HEK293 (cell line): ENCODE data around the gene PRPF6.
A peak's percentile ranks its signal among the peaks of the same experiment; 100 is the strongest.

ENCODE experiments used
- CTCF ChIA-PET: fragments of 350-600 bp; formaldehyde crosslinking; extraction: SDS; loops from one replicate; lab custom pipeline; 2021; ENCODE audit warnings: antibody characterized with exemption; lab: Yijun Ruan, JAX
- POLR2A ChIA-PET: fragments of 300-600 bp; formaldehyde crosslinking; extraction: SDS; loops from one replicate; lab custom pipeline; 2020; ENCODE audit warnings: antibody characterized with exemption, inconsistent platforms; lab: Yijun Ruan, JAX
- H3K27ac ChIP-seq: fragments of 200-500 bp; sonication (Bioruptor generic); 2 replicates; pipeline ENCODE4 v1.5.1; 2014; ENCODE audit warnings: low read depth, low read length, control low read depth, inconsistent platforms; ENCODE audit errors: extremely low read depth
- H3K36me3 ChIP-seq, 2 experiments: fragments of 200-500 bp in 1 of 2; sonication (Bioruptor generic) in 1 of 2; 1 replicate in 1 of 2; 2 replicates in 1 of 2; pipeline ENCODE4 v1.5.1; 2014 to 2017; ENCODE audit warnings: inconsistent platforms in 2 of 2, low read length in 2 of 2; ENCODE audit not compliant: control insufficient read depth in 2 of 2, insufficient read depth in 1 of 2
- H3K4me1 ChIP-seq: fragments of 200-500 bp; sonication (Bioruptor generic); 2 replicates; pipeline ENCODE4 v1.5.1; 2014; ENCODE audit warnings: mild to moderate bottlenecking, low read length, inconsistent platforms; ENCODE audit not compliant: control insufficient read depth, insufficient read depth
- H3K4me3 ChIP-seq: 2 replicates; pipeline ENCODE4 v1.5.1; 2011; ENCODE audit warnings: low read depth, mild to moderate bottlenecking, control low read depth, low read length, moderate library complexity
- H3K9me3 ChIP-seq: fragments of 200-500 bp; sonication (Bioruptor generic); 2 replicates; pipeline ENCODE4 v1.5.1; 2014; ENCODE audit warnings: low read depth, low read length, inconsistent platforms; ENCODE audit not compliant: control insufficient read depth, insufficient read depth
- BCL11A ChIP-seq: fragments of 450-650 bp; formaldehyde crosslinking; IDR thresholded peaks from 2 replicates; pipeline ENCODE4 v1.5.1; 2016; ENCODE audit warnings: low read depth, missing biosample characterization, missing genetic modification characterization
- BCL11B ChIP-seq: fragments of 450-650 bp; formaldehyde crosslinking; IDR thresholded peaks from 2 replicates; pipeline ENCODE4 v1.5.1; 2016; ENCODE audit warnings: low read depth, missing biosample characterization, missing genetic modification characterization
- GLIS2 ChIP-seq: fragments of 450-650 bp; formaldehyde crosslinking; IDR thresholded peaks from 2 replicates; pipeline ENCODE4 v1.5.1; 2016; ENCODE audit warnings: missing biosample characterization, missing genetic modification characterization
- MEIS1 ChIP-seq: sonication (generic); formaldehyde crosslinking; IDR thresholded peaks from 2 replicates; pipeline ENCODE4 v1.8.1; 2022; ENCODE audit warnings: missing genetic modification reagents, mild to moderate bottlenecking, borderline replicate concordance
- PRDM6 ChIP-seq: fragments of 450-650 bp; formaldehyde crosslinking; IDR thresholded peaks from 2 replicates; pipeline ENCODE4 v1.5.1; 2017; ENCODE audit warnings: missing biosample characterization, missing genetic modification characterization
- ZFHX2 ChIP-seq: fragments of 450-650 bp; formaldehyde crosslinking; conservative IDR thresholded peaks from 2 replicates; pipeline ENCODE4 v1.5.1; 2016; ENCODE audit warnings: missing biosample characterization, missing genetic modification characterization
- ZNF169 ChIP-seq: fragments of 450-650 bp; formaldehyde crosslinking; IDR thresholded peaks from 2 replicates; pipeline ENCODE4 v1.5.1; 2016; ENCODE audit warnings: missing biosample characterization, missing genetic modification characterization
- ZNF223 ChIP-seq: fragments of 450-650 bp; formaldehyde crosslinking; IDR thresholded peaks from 2 replicates; pipeline ENCODE4 v1.5.1; 2016; ENCODE audit warnings: missing biosample characterization, missing genetic modification characterization
- ZNF248 ChIP-seq: fragments of 450-650 bp; formaldehyde crosslinking; IDR thresholded peaks from 2 replicates; pipeline ENCODE4 v1.5.1; 2017; ENCODE audit warnings: missing biosample characterization, missing genetic modification characterization
- ZNF266 ChIP-seq: fragments of 450-650 bp; formaldehyde crosslinking; IDR thresholded peaks from 2 replicates; pipeline ENCODE4 v1.5.1; 2016; ENCODE audit warnings: missing biosample characterization, missing genetic modification characterization, low read depth
- ZNF311 ChIP-seq: fragments of 450-650 bp; formaldehyde crosslinking; IDR thresholded peaks from 2 replicates; pipeline ENCODE4 v1.5.1; 2017; ENCODE audit warnings: missing biosample characterization, missing genetic modification characterization, borderline replicate concordance
- ZNF416 ChIP-seq: fragments of 450-650 bp; formaldehyde crosslinking; IDR thresholded peaks from 2 replicates; pipeline ENCODE4 v1.5.1; 2016; ENCODE audit warnings: missing biosample characterization, missing genetic modification characterization
- ZNF560 ChIP-seq: fragments of 450-650 bp; formaldehyde crosslinking; IDR thresholded peaks from 2 replicates; pipeline ENCODE4 v1.5.1; 2017; ENCODE audit warnings: missing biosample characterization, missing genetic modification characterization, borderline replicate concordance
- ZNF561 ChIP-seq: fragments of 450-650 bp; IDR thresholded peaks from 2 replicates; pipeline ENCODE4 v1.5.1; 2018; ENCODE audit warnings: missing biosample characterization, missing genetic modification characterization, borderline replicate concordance
- ZNF621 ChIP-seq: fragments of 450-650 bp; formaldehyde crosslinking; IDR thresholded peaks from 2 replicates; pipeline ENCODE4 v1.5.1; 2017; ENCODE audit warnings: missing biosample characterization, missing genetic modification characterization
- ZNF701 ChIP-seq: fragments of 450-650 bp; formaldehyde crosslinking; IDR thresholded peaks from 2 replicates; pipeline ENCODE4 v1.5.1; 2016; ENCODE audit warnings: missing biosample characterization, missing genetic modification characterization
- ZNF704 ChIP-seq: fragments of 450-650 bp; formaldehyde crosslinking; IDR thresholded peaks from 2 replicates; pipeline ENCODE4 v1.5.1; 2016; ENCODE audit warnings: missing biosample characterization, missing genetic modification characterization
- ZNF747 ChIP-seq: fragments of 450-650 bp; formaldehyde crosslinking; IDR thresholded peaks from 2 replicates; pipeline ENCODE4 v1.5.1; 2016; ENCODE audit warnings: missing biosample characterization, missing genetic modification characterization
- ZNF785 ChIP-seq: fragments of 450-650 bp; formaldehyde crosslinking; IDR thresholded peaks from 2 replicates; pipeline ENCODE4 v1.5.1; 2016; ENCODE audit warnings: missing biosample characterization, missing genetic modification characterization
- TF ChIP-seq, protein P1 (sequence below): fragments of 450-650 bp; formaldehyde crosslinking; IDR thresholded peaks from 2 replicates; pipeline ENCODE4 v1.5.1; 2016; ENCODE audit warnings: missing biosample characterization, missing genetic modification characterization

The PRPF6 gene

DNA sequence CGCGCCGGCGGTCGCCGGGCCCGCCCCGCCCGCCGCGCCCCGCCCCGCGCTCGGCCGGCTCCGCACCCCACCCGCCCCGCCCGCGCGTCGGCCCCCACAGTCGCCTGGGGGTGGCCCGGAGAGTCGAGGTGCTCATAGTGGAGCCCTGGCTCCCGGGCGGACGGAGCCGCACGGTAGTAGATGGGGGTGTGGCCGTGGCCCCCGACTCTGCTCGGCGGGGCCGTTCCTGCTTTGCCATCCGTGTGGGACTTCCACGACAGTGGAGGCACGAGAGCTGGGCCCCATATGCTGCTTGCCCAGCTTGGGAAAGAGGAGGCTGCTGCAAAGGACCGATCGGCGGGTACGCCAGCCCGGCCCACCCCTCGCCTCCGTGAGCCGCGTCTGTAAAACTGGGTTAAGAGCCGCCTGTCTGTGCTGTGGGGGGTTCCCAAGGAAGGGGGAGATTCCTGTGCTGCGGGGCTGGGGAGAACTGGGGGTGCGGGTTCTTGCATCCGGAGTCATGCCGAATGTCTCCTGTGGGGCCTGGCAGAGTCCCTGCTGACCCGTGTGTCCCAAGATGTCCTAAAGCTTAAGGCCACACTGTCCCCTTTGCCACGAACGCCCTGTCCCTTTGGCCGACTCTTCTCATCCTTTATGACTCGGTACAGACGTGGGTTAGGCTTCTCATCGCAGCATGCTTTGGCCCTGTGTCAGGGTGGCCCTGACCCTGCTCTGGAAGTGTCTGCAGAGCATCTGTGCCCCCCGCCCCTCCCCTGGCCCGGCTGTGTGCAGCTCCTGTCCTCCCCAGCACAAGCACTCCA is 99.3 kb downstream of the PRPF6 start, which contains the start of gene OPRL1 (continued):
- TF ChIP-seq, protein P1, sequence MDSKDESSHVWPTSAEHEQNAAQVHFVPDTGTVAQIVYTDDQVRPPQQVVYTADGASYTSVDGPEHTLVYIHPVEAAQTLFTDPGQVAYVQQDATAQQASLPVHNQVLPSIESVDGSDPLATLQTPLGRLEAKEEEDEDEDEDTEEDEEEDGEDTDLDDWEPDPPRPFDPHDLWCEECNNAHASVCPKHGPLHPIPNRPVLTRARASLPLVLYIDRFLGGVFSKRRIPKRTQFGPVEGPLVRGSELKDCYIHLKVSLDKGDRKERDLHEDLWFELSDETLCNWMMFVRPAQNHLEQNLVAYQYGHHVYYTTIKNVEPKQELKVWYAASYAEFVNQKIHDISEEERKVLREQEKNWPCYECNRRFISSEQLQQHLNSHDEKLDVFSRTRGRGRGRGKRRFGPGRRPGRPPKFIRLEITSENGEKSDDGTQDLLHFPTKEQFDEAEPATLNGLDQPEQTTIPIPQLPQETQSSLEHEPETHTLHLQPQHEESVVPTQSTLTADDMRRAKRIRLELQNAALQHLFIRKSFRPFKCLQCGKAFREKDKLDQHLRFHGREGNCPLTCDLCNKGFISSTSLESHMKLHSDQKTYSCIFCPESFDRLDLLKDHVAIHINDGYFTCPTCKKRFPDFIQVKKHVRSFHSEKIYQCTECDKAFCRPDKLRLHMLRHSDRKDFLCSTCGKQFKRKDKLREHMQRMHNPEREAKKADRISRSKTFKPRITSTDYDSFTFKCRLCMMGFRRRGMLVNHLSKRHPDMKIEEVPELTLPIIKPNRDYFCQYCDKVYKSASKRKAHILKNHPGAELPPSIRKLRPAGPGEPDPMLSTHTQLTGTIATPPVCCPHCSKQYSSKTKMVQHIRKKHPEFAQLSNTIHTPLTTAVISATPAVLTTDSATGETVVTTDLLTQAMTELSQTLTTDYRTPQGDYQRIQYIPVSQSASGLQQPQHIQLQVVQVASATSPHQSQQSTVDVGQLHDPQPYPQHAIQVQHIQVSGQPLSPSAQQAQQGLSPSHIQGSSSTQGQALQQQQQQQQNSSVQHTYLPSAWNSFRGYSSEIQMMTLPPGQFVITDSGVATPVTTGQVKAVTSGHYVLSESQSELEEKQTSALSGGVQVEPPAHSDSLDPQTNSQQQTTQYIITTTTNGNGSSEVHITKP (tag by site-specific recombination), result peak; percentile 16; the same call in 1 of the 2 replicates
- peak; percentile 23; the same call in 1 of the 2 replicates for TF ChIP-seq ZFHX2

DNA sequence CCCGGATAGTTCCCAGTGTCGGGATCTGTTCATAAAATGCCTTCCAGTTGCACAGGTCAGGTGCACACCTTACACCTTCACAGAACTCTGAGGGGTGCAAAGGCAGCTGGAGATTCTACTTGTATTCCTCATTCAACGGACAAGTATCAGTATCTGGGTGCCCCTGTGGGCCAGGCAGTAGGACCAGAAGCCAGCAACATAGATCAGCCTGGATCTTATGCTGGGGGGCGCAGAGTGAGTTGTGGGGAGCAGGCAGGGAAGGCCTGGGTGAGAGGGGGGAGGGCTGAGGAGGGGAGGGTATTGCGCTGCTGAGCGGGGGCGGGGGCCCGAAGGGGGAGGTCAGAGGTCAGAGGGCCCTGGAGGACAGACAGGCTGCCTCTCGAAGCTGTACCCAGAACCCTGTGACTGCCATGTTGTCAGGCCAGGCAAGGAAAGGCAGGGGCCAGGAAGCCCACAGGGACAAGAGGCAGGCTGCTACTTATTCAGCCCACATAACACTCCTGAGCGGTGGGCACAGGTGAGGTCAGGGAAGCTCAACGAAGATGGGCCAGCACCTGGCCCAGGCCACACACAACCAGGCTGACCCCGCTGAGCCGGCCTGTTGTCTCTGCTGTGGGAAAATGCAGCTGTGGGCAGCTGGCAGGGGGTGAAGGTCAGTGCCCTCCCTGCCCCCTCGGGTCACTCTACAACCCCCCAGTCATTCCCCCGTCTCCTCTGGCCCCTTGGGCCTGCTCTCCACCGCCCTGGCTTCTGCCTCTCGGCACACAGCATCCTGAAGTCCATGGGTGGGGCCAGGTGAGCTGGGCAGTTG is 100.1 kb downstream of the PRPF6 start:
- Histone ChIP-seq H3K27ac (no peak overlapping the region), H3K4me1 (peaks cover 10% of the 10 kb centered on the region), H3K9me3 (no peaks in the 10 kb centered on the region), H3K36me3 (peaks cover 0 to 2% of the 10 kb centered on the region in 2 experiments; a peak in 1 of 3 replicates), H3K4me3 (no peak overlapping the region)
- CTCF ChIA-PET, result interaction anchor here (0.7 to 1.1 kb wide), 4 partner anchors 11 to 41 kb away, joined by 3 read pairs; no protein-coding TSS in a partner anchor
- POLR2A ChIA-PET, result interaction anchor here (1.8 to 2.9 kb wide), 2 partner anchors 18 to 19 kb away, joined by 6 to 13 read pairs; partner anchors contain the start of gene TCEA2
- TF ChIP-seq ZNF223 (no peak), GLIS2 (peak; percentile 34; the same call in 1 of the 2 replicates), MEIS1 (no peak), ZNF311 (tag by site-specific recombination) (no peak), ZNF785 (tag by site-specific recombination) (no peak), ZNF704 (tag by site-specific recombination) (no peak), ZNF266 (tag by site-specific recombination) (no peak), ZNF416 (no peak), ZNF561 (tag by site-specific recombination) (no peak), ZNF560 (tag by site-specific recombination) (no peak), BCL11A (tag by site-specific recombination) (peak; percentile 85), ZNF701 (tag by site-specific recombination) (no peak), PRDM6 (tag by site-specific recombination) (no peak), ZNF747 (tag by site-specific recombination) (no peak), BCL11B (tag by site-specific recombination) (peak; percentile 69), ZNF621 (tag by site-specific recombination) (no peak), ZNF169 (tag by site-specific recombination) (no peak), ZNF248 (tag by site-specific recombination) (no peak)
